H9 (cell line): Measurements from ENCODE around the gene UNK. TPM values are rescaled to one million over a fixed set of nuclear protein-coding genes. Genes with fewer than 3 reads are reported as not detected.

Experiments
- DNase-seq: peaks from one replicate; pipeline ENCODE4 v3.0.0-alpha.2; 2017
- H2AFZ ChIP-seq: one replicate; pipeline ENCODE4 v1.6.1; 2013; ENCODE audit warnings: mild to moderate bottlenecking, low read length, control low read depth, moderate library complexity
- H2AK5ac ChIP-seq: 2 replicates; pipeline ENCODE4 v1.6.1; 2013; ENCODE audit warnings: low read length, control low read depth, mixed read lengths; ENCODE audit not compliant: insufficient read length
- H2BK120ac ChIP-seq: one replicate; pipeline ENCODE4 v1.6.1; 2013; ENCODE audit warnings: low read depth, mild to moderate bottlenecking, low read length, control low read depth, inconsistent platforms; ENCODE audit not compliant: poor library complexity, severe bottlenecking
- H2BK12ac ChIP-seq: 2 replicates; pipeline ENCODE4 v1.6.1; 2013; ENCODE audit warnings: low read length, control low read depth, mixed read lengths, low read depth; ENCODE audit not compliant: insufficient read length
- H2BK15ac ChIP-seq: 2 replicates; pipeline ENCODE4 v1.6.1; 2013; ENCODE audit warnings: low read depth, low read length, control low read depth
- H2BK20ac ChIP-seq: one replicate; pipeline ENCODE4 v1.6.1; 2013; ENCODE audit warnings: low read depth, mild to moderate bottlenecking, low read length, control low read depth, inconsistent platforms; ENCODE audit not compliant: poor library complexity, severe bottlenecking
- H2BK5ac ChIP-seq: 2 replicates; pipeline ENCODE4 v1.6.1; 2013; ENCODE audit warnings: low read length, control low read depth, mixed read lengths; ENCODE audit not compliant: insufficient read length
- H3K14ac ChIP-seq: 2 replicates; pipeline ENCODE4 v1.6.1; 2013; ENCODE audit warnings: low read length, control low read depth; ENCODE audit not compliant: insufficient read depth
- H3K18ac ChIP-seq: 2 replicates; pipeline ENCODE4 v1.6.1; 2013; ENCODE audit warnings: low read depth, mild to moderate bottlenecking, mixed read lengths, low read length, control low read depth; ENCODE audit not compliant: insufficient read length
- H3K23ac ChIP-seq: 2 replicates; pipeline ENCODE4 v1.6.1; 2013; ENCODE audit warnings: low read length, control low read depth, mixed read lengths, low read depth; ENCODE audit not compliant: insufficient read length
- H3K23me2 ChIP-seq: 2 replicates; pipeline ENCODE4 v1.6.1; 2013; ENCODE audit warnings: low read depth, mild to moderate bottlenecking, mixed read lengths, low read length, control low read depth; ENCODE audit not compliant: insufficient read length, poor library complexity, severe bottlenecking
- H3K27ac ChIP-seq: 2 replicates; pipeline ENCODE4 v1.5.1; 2013; ENCODE audit warnings: low read length, control low read depth, mixed read lengths, low read depth; ENCODE audit not compliant: insufficient read length
- H3K27me3 ChIP-seq: 2 replicates; pipeline ENCODE4 v1.6.1; 2013; ENCODE audit warnings: low read length, control low read depth, inconsistent platforms; ENCODE audit not compliant: insufficient read depth
- H3K4ac ChIP-seq: 2 replicates; pipeline ENCODE4 v1.6.1; 2013; ENCODE audit warnings: low read depth, mild to moderate bottlenecking, control low read depth, inconsistent platforms, low read length, moderate library complexity
- H3K4me1 ChIP-seq: 2 replicates; pipeline ENCODE4 v1.6.1; 2013; ENCODE audit warnings: low read length, control low read depth, inconsistent platforms; ENCODE audit not compliant: insufficient read depth
- H3K4me2 ChIP-seq: 2 replicates; pipeline ENCODE4 v1.6.1; 2013; ENCODE audit warnings: low read length, control low read depth, mixed read lengths; ENCODE audit not compliant: insufficient read length, insufficient read depth
- H3K56ac ChIP-seq: 2 replicates; pipeline ENCODE4 v1.6.1; 2013; ENCODE audit warnings: low read depth, mild to moderate bottlenecking, mixed read lengths, low read length, control low read depth; ENCODE audit not compliant: insufficient read length
- H3K79me1 ChIP-seq: 2 replicates; pipeline ENCODE4 v1.6.1; 2013; ENCODE audit warnings: low read depth, mild to moderate bottlenecking, moderate library complexity, low read length, control low read depth, inconsistent platforms; ENCODE audit not compliant: insufficient read depth, poor library complexity, severe bottlenecking
- H3K79me2 ChIP-seq: 2 replicates; pipeline ENCODE4 v1.6.1; 2013; ENCODE audit warnings: low read length, control low read depth, inconsistent platforms; ENCODE audit not compliant: insufficient read depth
- H3K9ac ChIP-seq: 2 replicates; pipeline ENCODE4 v1.6.1; 2013; ENCODE audit warnings: low read length, control low read depth, mixed read lengths; ENCODE audit not compliant: insufficient read length; ENCODE audit errors: extremely low read depth
- H3K9me3 ChIP-seq: one replicate; pipeline ENCODE4 v1.6.1; 2013; ENCODE audit warnings: low read depth, low read length, inconsistent platforms; ENCODE audit not compliant: control insufficient read depth
- H3T11ph ChIP-seq: one replicate; pipeline ENCODE4 v1.6.1; 2013; ENCODE audit warnings: mild to moderate bottlenecking, low read length, control low read depth, inconsistent platforms
- H4K20me1 ChIP-seq: one replicate; pipeline ENCODE4 v1.6.1; 2013; ENCODE audit not compliant: control insufficient read depth, insufficient read length, insufficient read depth
- H4K5ac ChIP-seq: 2 replicates; pipeline ENCODE4 v1.6.1; 2013; ENCODE audit warnings: low read depth, mild to moderate bottlenecking, mixed read lengths, low read length, control low read depth; ENCODE audit not compliant: insufficient read length
- H4K8ac ChIP-seq: replicated peaks from 2 replicates; pipeline ENCODE4 v1.6.1; 2013; ENCODE audit warnings: low read length, control low read depth, mixed read lengths, low read depth; ENCODE audit not compliant: insufficient read length
- H4K91ac ChIP-seq: 2 replicates; pipeline ENCODE4 v1.6.1; 2013; ENCODE audit warnings: low read depth, mild to moderate bottlenecking, moderate library complexity, mixed read lengths, low read length, control low read depth; ENCODE audit not compliant: insufficient read length
- H3K27ac Mint-ChIP-seq, 3 experiments: 2 replicates in 2 of 3; 3 replicates in 1 of 3; pipeline ENCODE4 v1.8.0; 2020 to 2021; ENCODE audit warnings: mixed read lengths in 3 of 3, mild to moderate bottlenecking in 1 of 3, moderate library complexity in 1 of 3
- H3K27me3 Mint-ChIP-seq: 2 replicates; pipeline ENCODE4 v1.8.0; 2021; ENCODE audit warnings: low read depth, mild to moderate bottlenecking, moderate library complexity, mixed read lengths
- H3K36me3 Mint-ChIP-seq, 3 experiments: 2 replicates in 2 of 3; 3 replicates in 1 of 3; pipeline ENCODE4 v1.8.0; 2020 to 2021; ENCODE audit warnings: low read depth in 3 of 3, mixed read lengths in 3 of 3; ENCODE audit not compliant: insufficient read depth in 1 of 3
- H3K4me1 Mint-ChIP-seq, 2 experiments: 2 replicates each; pipeline ENCODE4 v1.8.0; 2020; ENCODE audit warnings: mixed read lengths in 2 of 2
- H3K4me3 Mint-ChIP-seq, 2 experiments: 2 replicates in 1 of 2; 3 replicates in 1 of 2; pipeline ENCODE4 v1.8.0; 2020 to 2021; ENCODE audit warnings: mild to moderate bottlenecking in 2 of 2, mixed read lengths in 2 of 2, moderate library complexity in 1 of 2
- H3K9me3 Mint-ChIP-seq, 2 experiments: 2 replicates in 1 of 2; 3 replicates in 1 of 2; pipeline ENCODE4 v1.8.0; 2020; ENCODE audit warnings: mild to moderate bottlenecking in 2 of 2, mixed read lengths in 2 of 2, moderate library complexity in 1 of 2
- WGBS: extraction: QIAGEN DNeasy Blood & Tissue Kit; methylation state at CpG from one replicate; pipeline ENCODE4 v1.1.7; 2013; ENCODE audit warnings: missing lambda C conversion rate, low lambda C conversion rate, mixed read lengths; ENCODE audit not compliant: insufficient read length; ENCODE audit errors: extremely low coverage; 5-methylcytosine and 5-hydroxymethylcytosine counted together
- total RNA-seq: library from RNA; stranded (reverse); gene quantifications from 2 replicates; pipeline ENCODE4 v1.2.1, GENCODE V29; 2021
- TF ChIP-seq, protein P1 (sequence below): fragments of 200-600 bp; sonication (generic); conservative IDR thresholded peaks from 3 replicates; pipeline ENCODE4 v1.8.0; 2021; ENCODE audit warnings: antibody characterized with exemption, mild to moderate bottlenecking

Gene UNK
- total RNA-seq, 1 experiment from 2014 or later, result 36.4 TPM

- Histone ChIP-seq H4K8ac (no peak overlapping the region), H2BK15ac (no peak overlapping the region), H3K14ac (no peak overlapping the region), H3K79me1 (no peaks in the 10 kb centered on the region), H4K5ac (no peak overlapping the region), H3K4me1 (no peaks in the 10 kb centered on the region), H2BK5ac (no peak overlapping the region), H2AK5ac (no peak overlapping the region), H3K9me3 (no peaks in the 10 kb centered on the region), H4K91ac (no peak overlapping the region), H3K27me3 (no peaks in the 10 kb centered on the region), H3K9ac (no peak overlapping the region), H2BK120ac (no peak overlapping the region), H3K79me2 (no peaks in the 10 kb centered on the region), H2BK20ac (no peak overlapping the region), H3K23me2 (no peaks in the 10 kb centered on the region), H3K4me2 (no peak overlapping the region), H3K56ac (no peak overlapping the region), H3K4ac (no peak overlapping the region), H3K18ac (no peak overlapping the region), H3K23ac (no peak overlapping the region), H3T11ph (no peak overlapping the region), H3K27ac (no peak overlapping the region), H4K20me1 (no peaks in the 10 kb centered on the region), H2BK12ac (no peak overlapping the region), H2AFZ (no peak overlapping the region)
- Mint-ChIP-seq H3K9me3 (no peaks in the 10 kb centered on the region), H3K36me3 (peaks cover 20 to 76% (median 72%) of the 10 kb centered on the region in 3 experiments; a peak in 6 of 7 replicates), H3K4me3 (no peak overlapping the region), H3K4me1 (no peaks in the 10 kb centered on the region), H3K27me3 (no peaks in the 10 kb centered on the region), H3K27ac (no peak overlapping the region)
- DNase-seq, result no peak
- WGBS, result no CpG with 5 or more reads among the region's 13 CpGs
- TF ChIP-seq, protein P1, sequence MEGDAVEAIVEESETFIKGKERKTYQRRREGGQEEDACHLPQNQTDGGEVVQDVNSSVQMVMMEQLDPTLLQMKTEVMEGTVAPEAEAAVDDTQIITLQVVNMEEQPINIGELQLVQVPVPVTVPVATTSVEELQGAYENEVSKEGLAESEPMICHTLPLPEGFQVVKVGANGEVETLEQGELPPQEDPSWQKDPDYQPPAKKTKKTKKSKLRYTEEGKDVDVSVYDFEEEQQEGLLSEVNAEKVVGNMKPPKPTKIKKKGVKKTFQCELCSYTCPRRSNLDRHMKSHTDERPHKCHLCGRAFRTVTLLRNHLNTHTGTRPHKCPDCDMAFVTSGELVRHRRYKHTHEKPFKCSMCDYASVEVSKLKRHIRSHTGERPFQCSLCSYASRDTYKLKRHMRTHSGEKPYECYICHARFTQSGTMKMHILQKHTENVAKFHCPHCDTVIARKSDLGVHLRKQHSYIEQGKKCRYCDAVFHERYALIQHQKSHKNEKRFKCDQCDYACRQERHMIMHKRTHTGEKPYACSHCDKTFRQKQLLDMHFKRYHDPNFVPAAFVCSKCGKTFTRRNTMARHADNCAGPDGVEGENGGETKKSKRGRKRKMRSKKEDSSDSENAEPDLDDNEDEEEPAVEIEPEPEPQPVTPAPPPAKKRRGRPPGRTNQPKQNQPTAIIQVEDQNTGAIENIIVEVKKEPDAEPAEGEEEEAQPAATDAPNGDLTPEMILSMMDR, result no peak
These were observed 30.3 kb downstream of the UNK start for GRCh38 chr17:75814900-75815373.
